Right lobe of liver (tissue), 4 donors: ENCODE data around the gene GJC2.

Experiments
- POLR2A ChIP-seq: fragments of 450-650 bp; IDR thresholded peaks from one replicate; pipeline ENCODE4 v1.6.1; 2017; ENCODE audit warnings: antibody characterized with exemption, mild to moderate bottlenecking
- TF ChIP-seq, protein P1 (sequence below), 4 donors: fragments of 200-600 bp in 3 of 4; fragments of 450-650 bp in 1 of 4; IDR thresholded peaks; one replicate each; pipeline versions ENCODE4 v1.5.1 to v1.8.0; 2016 to 2022; ENCODE audit warnings: antibody characterized with exemption in 4 of 4, mild to moderate bottlenecking in 2 of 4
- donor health status: DM: no; HTN: no; CAD: no.
- donor health status: DM: no; HTN: no; CAD: no.
- donor health status: DM: no; HTN: yes; CAD: no.

DNA sequence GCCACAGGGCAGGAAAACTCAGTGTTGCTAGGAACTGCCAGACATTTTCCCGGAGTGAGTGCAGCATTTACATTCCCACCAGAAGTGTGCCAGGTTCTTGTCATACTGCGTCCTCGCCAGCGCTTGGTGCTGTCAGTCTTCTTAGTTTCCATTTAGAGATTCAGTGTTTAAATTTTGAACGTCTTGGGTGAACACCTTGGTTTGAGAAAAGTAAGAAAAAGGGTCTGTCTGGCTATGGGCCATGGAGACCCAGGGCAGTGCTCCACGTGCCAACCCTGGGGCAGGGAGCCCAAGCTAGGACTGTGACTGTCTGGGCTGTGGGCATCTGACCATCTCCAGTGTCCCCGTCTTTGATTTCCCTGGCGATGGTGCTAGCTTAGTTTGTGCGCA, 31.9 kb downstream of the GJC2 start:
- TF ChIP-seq, protein P1, sequence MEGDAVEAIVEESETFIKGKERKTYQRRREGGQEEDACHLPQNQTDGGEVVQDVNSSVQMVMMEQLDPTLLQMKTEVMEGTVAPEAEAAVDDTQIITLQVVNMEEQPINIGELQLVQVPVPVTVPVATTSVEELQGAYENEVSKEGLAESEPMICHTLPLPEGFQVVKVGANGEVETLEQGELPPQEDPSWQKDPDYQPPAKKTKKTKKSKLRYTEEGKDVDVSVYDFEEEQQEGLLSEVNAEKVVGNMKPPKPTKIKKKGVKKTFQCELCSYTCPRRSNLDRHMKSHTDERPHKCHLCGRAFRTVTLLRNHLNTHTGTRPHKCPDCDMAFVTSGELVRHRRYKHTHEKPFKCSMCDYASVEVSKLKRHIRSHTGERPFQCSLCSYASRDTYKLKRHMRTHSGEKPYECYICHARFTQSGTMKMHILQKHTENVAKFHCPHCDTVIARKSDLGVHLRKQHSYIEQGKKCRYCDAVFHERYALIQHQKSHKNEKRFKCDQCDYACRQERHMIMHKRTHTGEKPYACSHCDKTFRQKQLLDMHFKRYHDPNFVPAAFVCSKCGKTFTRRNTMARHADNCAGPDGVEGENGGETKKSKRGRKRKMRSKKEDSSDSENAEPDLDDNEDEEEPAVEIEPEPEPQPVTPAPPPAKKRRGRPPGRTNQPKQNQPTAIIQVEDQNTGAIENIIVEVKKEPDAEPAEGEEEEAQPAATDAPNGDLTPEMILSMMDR (IDR thresholded peaks at IDR 0.05): no peak
- no peak for TF ChIP-seq POLR2A
